GM12873 (cell line): ENCODE measurements around the gene TSEN34.
A peak's percentile ranks its signal among the peaks of the same experiment; 100 is the strongest.

Experiments used
- CTCF ChIP-seq: IDR thresholded peaks from 2 replicates; pipeline ENCODE4 v1.5.1; 2012; ENCODE audit warnings: low read depth, mild to moderate bottlenecking, moderate library complexity, low read length, control low read depth; ENCODE audit not compliant: insufficient read depth; ENCODE audit errors: missing control alignments

Gene TSEN34

GRCh38 chr19:54186934-54187381 lies 4.2 kb upstream of the TSEN34 start:
- TF ChIP-seq CTCF = no peak

GRCh38 chr19:54188215-54188871 lies 2.8 kb upstream of the TSEN34 start:
- TF ChIP-seq CTCF = no peak

- peak; percentile 41 for TF ChIP-seq CTCF
Measured at GRCh38 chr19:54189145-54189734, 1.9 kb upstream of the TSEN34 start, which contains the start of gene MBOAT7. MBOAT7 (minus strand) TSS chr19:54189580; CDS start chr19:54188508, 1,072 bp downstream.

GRCh38 chr19:54189735-54190502 lies 1.2 kb upstream of the TSEN34 start:
- no peak for TF ChIP-seq CTCF

GRCh38 chr19:54190503-54191010 lies 551 bp upstream of the TSEN34 start:
- TF ChIP-seq CTCF = no peak

- TF ChIP-seq CTCF = no peak
Measured at GRCh38 chr19:54191811-54192453, 824 bp downstream of the TSEN34 start.
